Measurements from ENCODE around the gene THOC2.

THOC2 gene

GRCh38 chrX:123704781-123705180, 28.1 kb downstream of the THOC2 start:
- TF ChIP-seq, protein P1, sequence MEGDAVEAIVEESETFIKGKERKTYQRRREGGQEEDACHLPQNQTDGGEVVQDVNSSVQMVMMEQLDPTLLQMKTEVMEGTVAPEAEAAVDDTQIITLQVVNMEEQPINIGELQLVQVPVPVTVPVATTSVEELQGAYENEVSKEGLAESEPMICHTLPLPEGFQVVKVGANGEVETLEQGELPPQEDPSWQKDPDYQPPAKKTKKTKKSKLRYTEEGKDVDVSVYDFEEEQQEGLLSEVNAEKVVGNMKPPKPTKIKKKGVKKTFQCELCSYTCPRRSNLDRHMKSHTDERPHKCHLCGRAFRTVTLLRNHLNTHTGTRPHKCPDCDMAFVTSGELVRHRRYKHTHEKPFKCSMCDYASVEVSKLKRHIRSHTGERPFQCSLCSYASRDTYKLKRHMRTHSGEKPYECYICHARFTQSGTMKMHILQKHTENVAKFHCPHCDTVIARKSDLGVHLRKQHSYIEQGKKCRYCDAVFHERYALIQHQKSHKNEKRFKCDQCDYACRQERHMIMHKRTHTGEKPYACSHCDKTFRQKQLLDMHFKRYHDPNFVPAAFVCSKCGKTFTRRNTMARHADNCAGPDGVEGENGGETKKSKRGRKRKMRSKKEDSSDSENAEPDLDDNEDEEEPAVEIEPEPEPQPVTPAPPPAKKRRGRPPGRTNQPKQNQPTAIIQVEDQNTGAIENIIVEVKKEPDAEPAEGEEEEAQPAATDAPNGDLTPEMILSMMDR (IDR thresholded peaks at IDR 0.05; ENCODE audit: insufficient read depth, missing control alignments) = no peak
- DNase-seq (ENCODE audit: insufficient read length, low spot score) (no peak), FAIRE-seq (no peak)

DNA sequence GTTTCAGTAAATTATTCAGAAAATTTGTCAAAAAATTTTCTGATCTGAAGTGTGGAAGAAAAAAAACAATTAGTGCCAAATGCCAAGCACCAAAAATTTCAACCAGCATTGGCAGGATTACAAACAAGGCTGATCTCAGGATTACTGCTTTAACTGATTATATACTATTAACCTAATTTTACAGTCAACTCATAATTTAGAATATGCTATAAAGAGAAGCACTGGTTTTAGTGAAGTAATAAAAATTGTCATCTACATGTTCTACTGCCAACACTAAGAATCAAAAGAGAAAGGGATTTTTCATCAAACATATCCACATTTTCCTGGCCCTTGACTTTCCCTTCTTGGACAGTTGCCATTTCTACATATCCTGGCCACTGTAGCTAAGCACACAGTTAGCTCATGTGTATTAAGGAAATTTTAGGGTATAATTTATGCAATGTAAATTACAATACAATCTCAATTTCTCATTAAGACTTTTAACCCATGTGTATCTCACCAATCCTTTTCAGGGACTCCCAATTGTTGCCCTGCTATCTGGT, 33.8 kb downstream of the THOC2 start:
- DNase-seq (ENCODE audit: insufficient read length, low spot score) = no peak
- peak; percentile 73 for FAIRE-seq
- TF ChIP-seq, protein P1 (IDR thresholded peaks at IDR 0.05; ENCODE audit: insufficient read depth, missing control alignments) = no peak

DNA sequence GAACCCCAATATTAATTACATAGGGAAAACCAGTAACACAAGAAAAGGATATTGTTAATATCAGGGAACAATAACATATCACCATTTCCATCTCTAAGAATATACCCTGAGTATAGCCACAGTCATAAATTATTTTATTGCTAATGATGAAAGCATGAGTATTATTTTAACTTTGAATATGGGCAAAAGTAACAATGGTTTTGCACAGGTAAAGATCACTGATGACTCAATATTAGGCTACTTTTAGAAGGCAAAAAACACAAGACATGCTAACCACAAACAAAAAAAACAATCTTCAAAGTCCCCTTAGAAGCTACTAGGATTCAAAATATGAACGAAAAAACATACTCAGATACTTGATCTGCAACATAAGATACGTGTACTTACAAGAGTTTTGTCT, 36.5 kb downstream of the THOC2 start:
- FAIRE-seq = peak; percentile 88
- TF ChIP-seq, protein P1 (IDR thresholded peaks at IDR 0.05; ENCODE audit: insufficient read depth, missing control alignments) = no peak
- DNase-seq (ENCODE audit: insufficient read length, low spot score) = no peak

GRCh38 chrX:123695242-123695641, 37.6 kb downstream of the THOC2 start:
- FAIRE-seq (no peak), DNase-seq (ENCODE audit: insufficient read length, low spot score) (no peak)
- TF ChIP-seq, protein P1 (IDR thresholded peaks at IDR 0.05; ENCODE audit: insufficient read depth, missing control alignments) = no peak

GRCh38 chrX:123691776-123692175, 41.1 kb downstream of the THOC2 start:
- DNase-seq (ENCODE audit: insufficient read length, low spot score) = no peak
- no peak for FAIRE-seq
- TF ChIP-seq, protein P1 (IDR thresholded peaks at IDR 0.05; ENCODE audit: insufficient read depth, missing control alignments) = no peak

DNA sequence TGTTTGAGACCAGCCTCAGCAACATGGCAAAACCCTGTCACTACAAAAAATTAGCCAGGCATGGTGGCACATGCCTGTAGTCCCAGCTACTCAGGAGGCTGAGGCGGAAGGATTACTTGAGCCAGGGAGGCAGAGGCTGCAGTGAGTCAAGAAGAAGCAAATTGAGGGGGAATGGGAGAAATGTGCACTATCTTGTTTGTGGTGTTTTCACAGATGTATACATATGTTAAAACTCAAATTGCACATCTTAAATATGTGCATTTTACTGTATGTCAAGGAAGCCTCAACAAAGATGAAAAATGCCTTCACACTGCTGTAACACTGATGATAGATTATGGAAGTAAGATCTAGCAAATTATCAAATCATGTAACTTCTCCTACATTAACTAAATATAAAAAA, 44.3 kb downstream of the THOC2 start:
- TF ChIP-seq, protein P1 (IDR thresholded peaks at IDR 0.05; ENCODE audit: insufficient read depth, missing control alignments) = no peak
- no peak for FAIRE-seq
- DNase-seq (ENCODE audit: insufficient read length, low spot score) = no peak

DNA sequence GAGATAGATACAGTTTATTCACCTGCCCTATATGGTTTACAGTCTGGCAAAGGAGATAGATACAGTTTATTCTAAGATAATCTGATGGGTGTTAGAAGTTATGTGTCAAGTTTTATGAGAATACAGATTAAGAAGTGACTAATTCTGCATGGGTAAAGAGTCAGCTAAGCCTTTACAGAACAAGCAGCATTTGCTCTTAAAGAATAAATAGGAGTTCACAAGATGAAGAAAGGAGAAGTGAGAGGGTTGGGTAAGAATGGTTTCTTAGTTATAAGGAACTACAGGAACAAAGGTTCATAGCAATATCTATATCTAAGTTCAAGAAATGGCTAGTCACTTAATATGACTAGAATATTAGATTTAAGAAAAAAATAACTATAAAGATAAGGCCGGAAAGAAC, 47.6 kb downstream of the THOC2 start:
- DNase-seq (ENCODE audit: insufficient read length, low spot score) (no peak), FAIRE-seq (no peak)

More for the DNA sequence above, 47.6 kb downstream of the THOC2 start:
- TF ChIP-seq, protein P1 (IDR thresholded peaks at IDR 0.05; ENCODE audit: insufficient read depth, missing control alignments) = no peak
